Colonic mucosa (tissue), 4 donors: ENCODE results near the gene KCNK17. TPM values are rescaled to one million over a fixed set of nuclear protein-coding genes. Genes with fewer than 3 reads are reported as not detected.

Source experiments
- DNase-seq: peaks from one replicate; pipeline ENCODE4 v3.0.0-alpha.2; 2020
- H3K27ac ChIP-seq: fragments of 200-600 bp; one replicate; pipeline ENCODE4 v1.8.0; 2021
- H3K27me3 ChIP-seq: fragments of 200-600 bp; one replicate; pipeline ENCODE4 v1.8.0; 2021
- H3K36me3 ChIP-seq: fragments of 200-600 bp; one replicate; pipeline ENCODE4 v1.8.0; 2021
- H3K4me1 ChIP-seq: fragments of 200-600 bp; one replicate; pipeline ENCODE4 v1.8.0; 2021; ENCODE audit warnings: mild to moderate bottlenecking
- H3K4me3 ChIP-seq: fragments of 200-600 bp; one replicate; pipeline ENCODE4 v1.8.0; 2021
- H3K9ac ChIP-seq, 2 donors: one replicate each; pipeline ENCODE4 v1.7.0; 2013; ENCODE audit warnings: control low read depth in 2 of 2, low read depth in 2 of 2, low read length in 2 of 2
- H3K9me3 ChIP-seq: fragments of 200-600 bp; one replicate; pipeline ENCODE4 v1.8.0; 2021
- intact Hi-C: fragments of 100-400 bp; cut with DNase I; formaldehyde crosslinking; loops from one replicate; pipeline ENCODE4 v1.14.1; 2022
- total RNA-seq, 2 donors: library from RNA; stranded (reverse); fragmentation: NEBNext Ultra II Directional in 1 of 2; extraction: Animal tissue kit (Norgen Biotek cat#: 25700) in 1 of 2; gene quantifications; one replicate each; pipeline ENCODE4 v1.2.1, GENCODE V29; 2021
- TF ChIP-seq, protein P1 (sequence below): fragments of 200-600 bp; IDR thresholded peaks from one replicate; pipeline ENCODE4 v1.8.0; 2022; ENCODE audit warnings: antibody characterized with exemption, mild to moderate bottlenecking
- donor health status: healthy.
- donor health status: DM: no; HTN: no; CAD: no.
- donor health status: DM: no; HTN: no; CAD: no.

KCNK17 gene
- total RNA-seq, 2 donors from 2014 or later, result not detected

GRCh38 chr6:39281312-39281980 is 32.8 kb downstream of the KCNK17 start:
- peak overlapping the region; percentile 91 for H3K27ac ChIP-seq

DNA sequence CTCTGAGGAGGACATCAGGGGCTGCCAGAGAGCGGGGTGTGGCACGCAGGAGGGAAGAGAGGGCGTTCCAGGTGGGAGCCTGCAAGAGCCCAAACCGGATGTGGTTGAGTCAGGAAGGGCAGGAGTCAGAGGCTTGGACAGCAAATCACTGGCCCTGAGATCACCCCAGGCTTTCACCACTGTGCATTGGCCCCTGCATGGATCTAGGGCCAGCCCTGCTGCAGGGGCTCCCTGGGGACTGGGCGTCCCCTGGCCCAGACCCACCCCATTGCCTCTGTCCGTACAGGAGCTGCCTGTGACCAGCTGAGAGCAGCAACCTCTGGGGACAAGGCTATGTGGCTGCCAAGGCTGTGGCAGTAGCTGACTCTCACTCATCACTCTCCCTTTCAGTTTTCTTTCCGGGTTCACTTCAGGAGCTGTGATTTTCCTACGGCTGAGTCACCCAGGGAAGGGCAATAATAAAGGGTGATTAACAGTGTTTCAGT is 33.9 kb downstream of the KCNK17 start:
- intact Hi-C loops, result no loop called here
- H3K27ac ChIP-seq, result peak overlapping the region; percentile 91
- H3K27me3 ChIP-seq, result no peaks in the 10 kb centered on the region
- TF ChIP-seq, protein P1, sequence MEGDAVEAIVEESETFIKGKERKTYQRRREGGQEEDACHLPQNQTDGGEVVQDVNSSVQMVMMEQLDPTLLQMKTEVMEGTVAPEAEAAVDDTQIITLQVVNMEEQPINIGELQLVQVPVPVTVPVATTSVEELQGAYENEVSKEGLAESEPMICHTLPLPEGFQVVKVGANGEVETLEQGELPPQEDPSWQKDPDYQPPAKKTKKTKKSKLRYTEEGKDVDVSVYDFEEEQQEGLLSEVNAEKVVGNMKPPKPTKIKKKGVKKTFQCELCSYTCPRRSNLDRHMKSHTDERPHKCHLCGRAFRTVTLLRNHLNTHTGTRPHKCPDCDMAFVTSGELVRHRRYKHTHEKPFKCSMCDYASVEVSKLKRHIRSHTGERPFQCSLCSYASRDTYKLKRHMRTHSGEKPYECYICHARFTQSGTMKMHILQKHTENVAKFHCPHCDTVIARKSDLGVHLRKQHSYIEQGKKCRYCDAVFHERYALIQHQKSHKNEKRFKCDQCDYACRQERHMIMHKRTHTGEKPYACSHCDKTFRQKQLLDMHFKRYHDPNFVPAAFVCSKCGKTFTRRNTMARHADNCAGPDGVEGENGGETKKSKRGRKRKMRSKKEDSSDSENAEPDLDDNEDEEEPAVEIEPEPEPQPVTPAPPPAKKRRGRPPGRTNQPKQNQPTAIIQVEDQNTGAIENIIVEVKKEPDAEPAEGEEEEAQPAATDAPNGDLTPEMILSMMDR, result no peak
- H3K4me1 ChIP-seq, result peaks cover 6% of the 10 kb centered on the region
- no peak overlapping the region for H3K4me3 ChIP-seq
- H3K36me3 ChIP-seq, result no peaks in the 10 kb centered on the region
- DNase-seq, result peak; percentile 80
- H3K9me3 ChIP-seq, result no peaks in the 10 kb centered on the region
- H3K9ac ChIP-seq, result peak overlapping the region in 1 of 2 donors; percentile 60

More at GRCh38 chr6:39281312-39281980, 32.8 kb downstream of the KCNK17 start:
- Histone ChIP-seq H3K9me3 (no peaks in the 10 kb centered on the region), H3K4me3 (no peak overlapping the region), H3K27me3 (no peaks in the 10 kb centered on the region), H3K36me3 (no peaks in the 10 kb centered on the region), H3K9ac (peak overlapping the region; percentile 4 to 23), H3K4me1 (peaks cover 6% of the 10 kb centered on the region)
- intact Hi-C loops, result no loop called here
- TF ChIP-seq, protein P1, result no peak
- DNase-seq, result peak; percentile 63

DNA sequence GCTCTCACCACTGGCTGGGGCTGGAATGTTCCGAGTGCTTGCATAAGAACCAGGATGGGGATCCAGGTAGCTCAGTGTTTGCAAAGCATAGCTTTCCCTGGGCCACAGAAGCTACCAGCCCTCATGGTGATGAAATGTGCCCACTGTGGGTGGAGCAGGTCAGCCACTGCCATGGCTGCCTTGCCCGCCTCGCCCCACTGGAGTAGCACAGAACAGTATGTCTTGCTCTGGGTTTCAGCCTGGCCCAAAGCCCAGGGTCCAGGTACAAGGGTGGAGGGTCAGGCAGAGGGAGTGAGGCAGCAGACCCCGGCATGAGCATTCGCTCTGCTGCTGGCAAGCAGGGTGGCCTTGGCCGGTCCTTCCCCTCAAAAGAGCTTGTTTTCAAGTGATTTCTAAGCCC is 34.7 kb downstream of the KCNK17 start:
- Histone ChIP-seq H3K27ac (peak overlapping the region; percentile 91), H3K9me3 (no peaks in the 10 kb centered on the region), H3K27me3 (no peaks in the 10 kb centered on the region), H3K36me3 (no peaks in the 10 kb centered on the region), H3K9ac (peak overlapping the region in 1 of 2 donors; percentile 60), H3K4me3 (no peak overlapping the region), H3K4me1 (peaks cover 6% of the 10 kb centered on the region)
- intact Hi-C loops, result no loop called here
- TF ChIP-seq, protein P1, result no peak
- no peak for DNase-seq

- Histone ChIP-seq H3K4me1 (peaks cover 4% of the 10 kb centered on the region), H3K36me3 (no peaks in the 10 kb centered on the region), H3K4me3 (no peak overlapping the region), H3K9ac (peak overlapping the region in 1 of 2 donors; percentile 39), H3K27me3 (no peaks in the 10 kb centered on the region), H3K27ac (peak overlapping the region; percentile 65), H3K9me3 (no peaks in the 10 kb centered on the region)
- DNase-seq, result peak; percentile 51
- intact Hi-C loops, result no loop called here
- TF ChIP-seq, protein P1, result no peak
Measured at GRCh38 chr6:39276379-39276995, 37.7 kb downstream of the KCNK17 start.

- H3K4me3 ChIP-seq, result no peak overlapping the region
- H3K27ac ChIP-seq, result no peak overlapping the region
- H3K4me1 ChIP-seq, result no peaks in the 10 kb centered on the region
- H3K9ac ChIP-seq, result no peak overlapping the region
- intact Hi-C loops, result no loop called here
- no peaks in the 10 kb centered on the region for H3K27me3 ChIP-seq
- no peak for DNase-seq
- TF ChIP-seq, protein P1, result no peak
- H3K9me3 ChIP-seq, result no peaks in the 10 kb centered on the region
- H3K36me3 ChIP-seq, result no peaks in the 10 kb centered on the region
Measured at GRCh38 chr6:39274903-39275302, 39.3 kb downstream of the KCNK17 start.
